Fibroblast of lung (primary cell): ENCODE results near the gene NDC1. TPM values are rescaled to one million over a fixed set of nuclear protein-coding genes. Genes with fewer than 3 reads are reported as not detected.

Experiments
- DNase-seq, 2 donors: peaks; one replicate each; pipeline versions ENCODE4 v3.0.0 to v3.0.0-alpha.2; 2010; ENCODE audit warnings: low read depth in 2 of 2
- H2AFZ ChIP-seq: 2 replicates; pipeline ENCODE4 v1.5.1; 2012; ENCODE audit warnings: low read length, control low read depth, inconsistent platforms
- H3K27ac ChIP-seq: 2 replicates; pipeline ENCODE4 v1.5.1; 2011; ENCODE audit warnings: low read length, control low read depth; ENCODE audit not compliant: insufficient read depth
- H3K27me3 ChIP-seq: 2 replicates; pipeline ENCODE4 v1.5.1; 2011; ENCODE audit warnings: mild to moderate bottlenecking, low read length; ENCODE audit not compliant: control insufficient read depth, insufficient read depth
- H3K36me3 ChIP-seq: 2 replicates; pipeline ENCODE4 v1.5.1; 2011; ENCODE audit warnings: low read length; ENCODE audit not compliant: control insufficient read depth, insufficient read depth
- H3K4me1 ChIP-seq: 2 replicates; pipeline ENCODE4 v1.5.1; 2011; ENCODE audit warnings: low read length; ENCODE audit not compliant: control insufficient read depth, insufficient read depth; ENCODE audit errors: extremely low read depth
- H3K4me2 ChIP-seq: 2 replicates; pipeline ENCODE4 v1.5.1; 2011; ENCODE audit warnings: low read length, control low read depth; ENCODE audit not compliant: insufficient read depth; ENCODE audit errors: extremely low read depth
- H3K4me3 ChIP-seq, 4 experiments: fragments of 200-600 bp in 1 of 4; sonication (generic) in 1 of 4; replicated peaks in 1 of 4; 2 replicates each; pipeline ENCODE4 v1.5.1; 2011 to 2016; ENCODE audit warnings: low read length in 4 of 4, low read depth in 3 of 4, mild to moderate bottlenecking in 3 of 4, control low read depth in 2 of 4, inconsistent platforms in 1 of 4, mixed read lengths in 1 of 4; ENCODE audit not compliant: insufficient read depth in 1 of 4; ENCODE audit errors: control extremely low read depth in 1 of 4
- H3K79me2 ChIP-seq: 2 replicates; pipeline ENCODE4 v1.5.1; 2012; ENCODE audit warnings: mild to moderate bottlenecking, low read length, inconsistent platforms; ENCODE audit not compliant: control insufficient read depth, insufficient read depth
- H3K9ac ChIP-seq: 2 replicates; pipeline ENCODE4 v1.5.1; 2011; ENCODE audit warnings: mild to moderate bottlenecking, low read length, control low read depth; ENCODE audit not compliant: insufficient read depth
- H3K9me3 ChIP-seq: 2 replicates; pipeline ENCODE4 v1.5.1; 2012; ENCODE audit warnings: low read depth, low read length; ENCODE audit not compliant: control insufficient read depth, insufficient read depth
- H4K20me1 ChIP-seq: 2 replicates; pipeline ENCODE4 v1.5.1; 2011; ENCODE audit warnings: low read length; ENCODE audit not compliant: control insufficient read depth, insufficient read depth; ENCODE audit errors: extremely low read depth
- CTCF ChIP-seq, 2 donors: IDR thresholded peaks in 1 of 2; conservative IDR thresholded peaks in 1 of 2; 1 replicate in 1 of 2; 2 replicates in 1 of 2; pipeline ENCODE4 v1.5.1; 2011 to 2012; ENCODE audit warnings: low read length in 2 of 2, control low read depth in 1 of 2, inconsistent platforms in 1 of 2, low read depth in 1 of 2, mild to moderate bottlenecking in 1 of 2
- EZH2 ChIP-seq: IDR thresholded peaks from 2 replicates; pipeline ENCODE4 v1.5.1; 2012; ENCODE audit warnings: low read length, control low read depth, mild to moderate bottlenecking; ENCODE audit errors: missing control alignments
- polyA plus RNA-seq, 2 donors: library from polyadenylated mRNA; depleted of rRNA in 1 of 2; stranded (reverse) in 1 of 2; unstranded in 1 of 2; fragments of >200 nt; gene quantifications; 2 replicates each; pipeline ENCODE4 v1.2.1, GENCODE V29; 2011 to 2012; ENCODE audit warnings: missing spikeins in 1 of 2
- total RNA-seq: library from RNA; depleted of rRNA; stranded (reverse); fragments of >200 nt; gene quantifications from 2 replicates; pipeline ENCODE4 v1.2.1, GENCODE V29; 2014

NDC1 gene
- total and polyA plus RNA-seq, 2 donors (not counting 1 experiment from before 2014, with no cell fraction given): 11.6 to 14.3 TPM

GRCh38 chr1:53807916-53808315 is 30.2 kb downstream of the NDC1 start:
- H3K4me1 ChIP-seq: no peaks in the 10 kb centered on the region
- no peak for TF ChIP-seq CTCF (conservative IDR thresholded peaks at IDR 0.05 in 1 of 2, IDR thresholded peaks at IDR 0.05 in 1 of 2; ENCODE audit: low read depth in 1 of 2, low read length in 2 of 2)
- TF ChIP-seq EZH2: no peak
- H3K27me3 ChIP-seq: no peaks in the 10 kb centered on the region
- no peak overlapping the region for H2AFZ ChIP-seq
- no peaks in the 10 kb centered on the region for H4K20me1 ChIP-seq
- H3K9ac ChIP-seq: no peak overlapping the region
- H3K4me3 ChIP-seq: no peak overlapping the region
- H3K4me2 ChIP-seq: no peak overlapping the region
- no peaks in the 10 kb centered on the region for H3K79me2 ChIP-seq
- H3K9me3 ChIP-seq: no peaks in the 10 kb centered on the region
- no peak overlapping the region for H3K27ac ChIP-seq
- H3K36me3 ChIP-seq: no peaks in the 10 kb centered on the region
- peak; percentile 77 to 79 for DNase-seq

- Histone ChIP-seq H3K9me3 (no peaks in the 10 kb centered on the region), H3K79me2 (no peaks in the 10 kb centered on the region), H3K4me3 (no peak overlapping the region), H4K20me1 (no peaks in the 10 kb centered on the region), H3K27me3 (no peaks in the 10 kb centered on the region), H3K27ac (no peak overlapping the region), H3K9ac (no peak overlapping the region), H3K4me2 (no peak overlapping the region), H3K36me3 (no peaks in the 10 kb centered on the region), H3K4me1 (no peaks in the 10 kb centered on the region), H2AFZ (no peak overlapping the region)
- no peak for DNase-seq
- TF ChIP-seq CTCF (conservative IDR thresholded peaks at IDR 0.05 in 1 of 2, IDR thresholded peaks at IDR 0.05 in 1 of 2; ENCODE audit: low read depth in 1 of 2, low read length in 2 of 2) (no peak), EZH2 (no peak)
These were observed 33.1 kb downstream of the NDC1 start for GRCh38 chr1:53804791-53805505.

- Histone ChIP-seq H3K4me3 (no peak overlapping the region), H3K79me2 (no peaks in the 10 kb centered on the region), H3K9ac (no peak overlapping the region), H3K36me3 (no peaks in the 10 kb centered on the region), H3K27me3 (no peaks in the 10 kb centered on the region), H4K20me1 (no peaks in the 10 kb centered on the region), H3K27ac (no peak overlapping the region), H2AFZ (no peak overlapping the region), H3K9me3 (no peaks in the 10 kb centered on the region), H3K4me1 (no peaks in the 10 kb centered on the region), H3K4me2 (no peak overlapping the region)
- TF ChIP-seq CTCF (conservative IDR thresholded peaks at IDR 0.05 in 1 of 2, IDR thresholded peaks at IDR 0.05 in 1 of 2; ENCODE audit: low read depth in 1 of 2, low read length in 2 of 2) (no peak), EZH2 (no peak)
- DNase-seq: no peak
These were observed 33.9 kb downstream of the NDC1 start for GRCh38 chr1:53804181-53804580.
